Cardiac muscle cell (in vitro differentiated cells and primary cell): ENCODE data around the gene KCTD14. TPM values are rescaled to one million over a fixed set of nuclear protein-coding genes. Genes with fewer than 3 reads are reported as not detected.
A peak's percentile ranks its signal among the peaks of the same experiment; 100 is the strongest.

Experiments
- DNase-seq, 2 donors: peaks; one replicate each; pipeline versions ENCODE4 v3.0.0 to v3.0.0-alpha.2; 2010 to 2017; ENCODE audit warnings: low read depth in 1 of 2, low spot score in 1 of 2
- H3K27ac ChIP-seq: fragments of 200-600 bp; sonication (generic); 2 replicates; pipeline ENCODE4 v1.5.1; 2016
- H3K27me3 ChIP-seq: fragments of 200-600 bp; sonication (generic); 2 replicates; pipeline ENCODE4 v1.6.0; 2016; ENCODE audit warnings: control low read depth
- H3K36me3 ChIP-seq: fragments of 200-600 bp; sonication (generic); 2 replicates; pipeline ENCODE4 v1.5.1; 2016; ENCODE audit warnings: control low read depth
- H3K4me1 ChIP-seq: fragments of 200-600 bp; sonication (generic); 2 replicates; pipeline ENCODE4 v1.8.1; 2017; ENCODE audit warnings: low read depth, mild to moderate bottlenecking, mixed run types
- H3K4me3 ChIP-seq: fragments of 200-600 bp; sonication (generic); 2 replicates; pipeline ENCODE4 v1.5.1; 2016; ENCODE audit warnings: mild to moderate bottlenecking
- H3K9me3 ChIP-seq: fragments of 200-600 bp; sonication (generic); 2 replicates; pipeline ENCODE4 v1.5.1; 2017; ENCODE audit warnings: low read depth, mild to moderate bottlenecking, control low read depth
- CTCF ChIP-seq: IDR thresholded peaks from 2 replicates; pipeline ENCODE4 v1.5.1; 2012; ENCODE audit warnings: low read depth, mild to moderate bottlenecking, low read length
- polyA plus RNA-seq: library from polyadenylated mRNA; unstranded; fragments of >200 nt; fragmentation: Nextera tagmentation; extraction: Ambion mirVana; gene quantifications from 2 replicates; pipeline ENCODE4 v1.2.1, GENCODE V29; 2016
- total RNA-seq: library from RNA; depleted of rRNA; stranded (reverse); fragments of >200 nt; gene quantifications from 2 replicates; pipeline ENCODE4 v1.2.3, GENCODE V29; 2016

The KCTD14 gene
- total and polyA plus RNA-seq, 2 experiments from 2014 or later: 0.23 to 0.45 TPM

DNA sequence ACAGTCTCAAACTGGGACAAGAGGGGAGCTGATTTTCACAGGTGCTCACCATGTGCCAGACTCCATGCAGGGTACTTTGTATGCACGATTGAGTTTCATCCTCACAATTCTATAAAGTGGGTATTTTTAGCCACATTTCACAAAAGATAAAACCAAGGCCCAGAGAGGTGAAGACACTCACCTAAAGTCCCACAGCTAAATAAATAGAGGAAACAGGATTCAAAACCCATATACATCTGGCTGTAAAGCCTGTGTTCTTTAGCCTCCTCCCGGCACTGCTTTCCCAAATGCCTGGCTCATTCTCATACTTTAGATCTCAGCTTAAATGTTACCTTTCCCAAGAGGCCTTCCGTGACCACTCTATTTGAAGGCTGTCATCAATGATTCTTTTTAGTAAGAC, 13.2 kb upstream of the KCTD14 start:
- Histone ChIP-seq H3K9me3 (no peaks in the 10 kb centered on the region), H3K4me1 (no peaks in the 10 kb centered on the region), H3K36me3 (no peaks in the 10 kb centered on the region), H3K27ac (no peak overlapping the region), H3K27me3 (no peaks in the 10 kb centered on the region), H3K4me3 (no peak overlapping the region)
- no peak for TF ChIP-seq CTCF
- no peak for DNase-seq

- Histone ChIP-seq H3K36me3 (no peaks in the 10 kb centered on the region), H3K9me3 (no peaks in the 10 kb centered on the region), H3K27me3 (no peaks in the 10 kb centered on the region), H3K4me1 (peaks cover 8% of the 10 kb centered on the region), H3K27ac (no peak overlapping the region), H3K4me3 (no peak overlapping the region)
- no peak for TF ChIP-seq CTCF
- no peak for DNase-seq
Measured at GRCh38 chr11:78034623-78035022, 11.5 kb upstream of the KCTD14 start.

DNA sequence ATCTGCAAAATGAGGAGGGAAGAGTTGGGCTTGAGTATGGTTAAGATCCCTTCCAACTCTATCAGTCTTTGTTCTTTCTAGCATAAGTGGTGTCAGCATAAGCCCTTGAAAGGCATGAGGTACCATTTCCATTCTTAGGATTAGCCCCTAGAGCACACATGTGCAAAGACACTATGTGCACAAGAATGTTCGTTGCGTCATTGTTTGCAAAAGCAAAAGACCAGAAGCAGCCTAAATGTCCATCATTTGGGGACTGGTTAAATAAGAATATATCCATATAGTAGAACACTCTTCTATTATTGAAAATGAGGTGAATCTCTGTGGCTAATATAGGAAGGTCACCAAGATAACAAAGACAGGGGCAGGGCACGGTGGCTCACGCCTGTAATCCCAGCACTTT, 10.0 kb upstream of the KCTD14 start:
- no peaks in the 10 kb centered on the region for H3K36me3 ChIP-seq
- no peak for TF ChIP-seq CTCF
- DNase-seq: no peak
- H3K4me3 ChIP-seq: no peak overlapping the region
- peaks cover 8% of the 10 kb centered on the region for H3K4me1 ChIP-seq
- H3K27me3 ChIP-seq: no peaks in the 10 kb centered on the region
- H3K9me3 ChIP-seq: no peaks in the 10 kb centered on the region
- no peak overlapping the region for H3K27ac ChIP-seq

DNA sequence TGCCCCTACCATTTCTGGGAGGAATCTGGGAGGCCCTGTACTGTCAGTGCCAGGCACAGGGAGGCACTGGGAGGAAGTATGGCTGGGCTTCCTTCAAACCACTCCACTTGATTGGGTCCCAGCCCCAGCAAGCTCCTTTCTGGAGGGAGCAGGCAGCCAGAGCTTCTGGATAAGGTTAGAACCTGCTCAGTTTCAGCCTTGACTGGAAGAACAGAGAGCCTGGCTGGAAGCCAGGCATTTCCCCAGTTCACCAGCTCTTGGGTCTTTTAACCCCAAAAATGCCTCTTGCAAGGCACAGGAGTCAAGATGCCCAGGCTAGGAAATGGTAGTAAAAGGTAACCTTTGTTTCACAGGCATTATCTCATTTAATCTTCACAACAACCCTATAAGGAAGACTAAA, 9.0 kb upstream of the KCTD14 start:
- TF ChIP-seq CTCF: no peak
- Histone ChIP-seq H3K4me1 (peaks cover 8% of the 10 kb centered on the region), H3K27ac (peak overlapping the region; percentile 43), H3K27me3 (no peaks in the 10 kb centered on the region), H3K36me3 (no peaks in the 10 kb centered on the region), H3K4me3 (no peak overlapping the region), H3K9me3 (no peaks in the 10 kb centered on the region)
- DNase-seq: peak in 1 of 2 donors; percentile 63

GRCh38 chr11:78031629-78032028, 8.6 kb upstream of the KCTD14 start:
- no peak for TF ChIP-seq CTCF
- H3K4me3 ChIP-seq: no peak overlapping the region

More at GRCh38 chr11:78031629-78032028, 8.6 kb upstream of the KCTD14 start:
- Histone ChIP-seq H3K27ac (peak overlapping the region; percentile 43), H3K27me3 (no peaks in the 10 kb centered on the region), H3K9me3 (no peaks in the 10 kb centered on the region), H3K36me3 (no peaks in the 10 kb centered on the region), H3K4me1 (peaks cover 8% of the 10 kb centered on the region)
- no peak for DNase-seq
